GM21367 (cell line): ENCODE data around the gene WHRN.

ENCODE experiments used
- ATAC-seq: cut with Tn5 transposase; IDR thresholded peaks from one replicate; pipeline ENCODE4 v1.9.1; 2021; ENCODE audit not compliant: unreplicated experiment

Gene WHRN

DNA sequence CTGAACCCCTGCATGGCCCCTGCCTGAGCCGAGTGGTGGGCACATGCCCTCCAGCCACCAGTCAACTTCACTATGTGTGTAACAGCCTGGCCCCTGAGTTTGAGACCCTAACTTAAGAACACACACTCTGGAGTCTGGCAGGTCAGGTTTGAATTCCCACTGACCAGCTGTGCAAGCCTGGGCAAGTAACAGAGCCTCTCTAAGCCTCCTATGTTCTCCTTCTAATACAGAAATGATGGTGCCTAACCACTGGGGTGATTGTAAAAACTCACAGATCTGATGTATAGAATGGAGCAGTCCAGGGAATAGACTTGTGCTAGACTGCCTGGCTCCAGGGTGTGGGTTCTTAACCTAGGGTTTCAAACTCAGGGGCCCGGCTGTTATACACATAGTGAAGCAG, 100.7 kb downstream of the WHRN start:
- no peak for ATAC-seq

DNA sequence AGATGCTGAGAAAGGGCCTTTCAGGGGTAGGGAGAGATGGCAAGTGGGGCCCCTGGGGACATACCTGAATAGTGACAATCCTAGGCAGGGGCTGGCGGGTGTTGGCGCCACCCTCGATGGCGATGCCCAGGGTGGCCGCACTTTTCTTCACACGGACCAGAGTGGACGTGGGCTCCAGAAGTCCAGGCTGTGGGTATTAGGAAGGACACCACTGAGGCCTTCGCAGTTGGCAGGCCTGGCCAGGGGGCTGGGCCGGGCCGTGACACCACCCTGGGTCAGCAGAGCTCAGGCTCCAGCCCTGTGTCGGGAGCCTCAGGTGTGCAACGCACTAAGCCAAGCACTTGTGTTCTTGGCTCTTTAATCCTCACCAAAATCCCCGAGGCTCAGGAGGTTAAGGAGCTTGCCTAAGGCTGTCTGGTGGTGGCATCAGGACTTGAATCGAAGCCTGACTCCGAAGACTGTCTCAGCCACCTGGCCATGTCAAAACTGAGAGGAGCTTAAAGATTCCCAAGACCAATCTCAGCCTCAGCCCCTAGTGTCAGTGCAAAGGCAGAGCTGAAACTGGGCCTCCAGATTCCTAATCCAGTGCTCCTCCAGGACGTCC, 102.0 kb downstream of the WHRN start:
- ATAC-seq = no peak

DNA sequence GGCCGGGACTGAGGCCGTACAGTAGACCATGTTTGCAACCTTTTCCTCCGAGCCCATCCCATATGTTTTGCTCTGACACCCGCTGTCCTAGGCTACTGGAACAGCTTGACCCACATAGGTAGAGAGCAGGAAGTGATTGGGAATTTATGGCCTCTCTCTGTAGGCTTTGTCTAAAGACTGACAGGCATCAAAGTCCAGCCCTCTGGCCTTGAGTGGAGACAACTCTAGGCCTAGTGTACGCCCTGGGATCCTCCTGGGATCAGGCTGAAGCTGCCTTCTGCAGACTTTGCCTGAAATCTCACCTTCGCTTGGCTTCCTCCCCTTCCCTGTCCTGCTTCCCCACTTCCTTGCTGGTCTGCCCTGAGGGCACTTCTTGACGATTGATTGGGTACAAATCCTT, 103.9 kb downstream of the WHRN start:
- ATAC-seq = no peak

DNA sequence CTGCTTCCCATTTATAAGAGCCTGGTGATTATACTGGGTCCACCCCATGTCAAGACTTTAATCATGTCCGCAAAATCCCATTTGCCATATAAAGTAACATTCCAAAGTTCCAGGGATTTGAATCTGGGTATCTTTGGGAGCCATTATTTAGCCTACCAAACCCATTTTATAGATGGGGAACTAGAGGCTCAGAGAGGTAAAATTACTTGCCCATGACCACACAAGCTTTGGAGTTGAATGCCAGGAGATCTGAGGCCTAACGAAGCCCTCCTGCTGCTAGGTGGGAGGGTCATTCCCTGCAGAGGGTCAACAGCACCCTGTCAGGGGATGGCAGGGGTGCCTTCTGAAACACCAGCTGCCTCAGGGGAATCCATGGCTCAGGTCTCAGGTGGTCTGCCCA, 104.5 kb downstream of the WHRN start:
- ATAC-seq = no peak

DNA sequence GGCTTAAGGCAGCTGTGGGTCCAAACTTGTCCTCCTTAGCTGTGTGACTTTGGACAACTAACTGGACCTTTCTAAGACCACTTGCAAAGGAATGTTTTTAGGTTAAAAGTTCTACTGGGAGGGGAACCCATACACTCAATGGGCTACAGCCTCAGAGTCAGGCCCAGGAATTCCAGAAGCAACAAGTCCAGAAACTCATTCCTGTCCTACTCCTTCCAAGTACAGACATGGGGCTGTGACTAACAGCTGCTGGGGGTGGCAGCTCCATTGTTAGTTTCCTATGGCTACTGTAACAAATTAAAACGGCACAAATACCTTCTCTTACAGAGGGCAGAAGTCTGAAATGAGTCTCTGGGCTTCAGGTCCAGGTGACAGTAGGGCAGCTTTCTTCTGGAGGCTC, 105.1 kb downstream of the WHRN start:
- no peak for ATAC-seq

DNA sequence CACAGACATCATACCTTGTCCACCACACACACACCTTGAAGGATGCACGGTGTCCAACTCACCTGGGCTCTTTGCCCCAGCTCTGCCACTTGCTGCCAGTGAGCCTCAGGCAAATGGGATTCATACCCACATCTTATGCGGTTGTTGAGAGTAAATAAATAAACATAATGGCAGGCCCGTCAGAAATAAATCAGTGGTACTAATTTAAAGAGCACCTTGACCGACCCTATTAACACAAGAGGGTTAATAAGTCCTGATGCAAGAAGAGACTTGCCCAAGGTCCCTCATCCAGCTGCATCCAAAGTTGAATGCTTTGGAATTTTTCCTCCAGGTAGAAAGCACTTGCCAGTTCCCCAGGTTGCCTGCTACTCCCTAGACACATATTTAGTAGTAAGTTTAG, 105.9 kb downstream of the WHRN start:
- no peak for ATAC-seq

DNA sequence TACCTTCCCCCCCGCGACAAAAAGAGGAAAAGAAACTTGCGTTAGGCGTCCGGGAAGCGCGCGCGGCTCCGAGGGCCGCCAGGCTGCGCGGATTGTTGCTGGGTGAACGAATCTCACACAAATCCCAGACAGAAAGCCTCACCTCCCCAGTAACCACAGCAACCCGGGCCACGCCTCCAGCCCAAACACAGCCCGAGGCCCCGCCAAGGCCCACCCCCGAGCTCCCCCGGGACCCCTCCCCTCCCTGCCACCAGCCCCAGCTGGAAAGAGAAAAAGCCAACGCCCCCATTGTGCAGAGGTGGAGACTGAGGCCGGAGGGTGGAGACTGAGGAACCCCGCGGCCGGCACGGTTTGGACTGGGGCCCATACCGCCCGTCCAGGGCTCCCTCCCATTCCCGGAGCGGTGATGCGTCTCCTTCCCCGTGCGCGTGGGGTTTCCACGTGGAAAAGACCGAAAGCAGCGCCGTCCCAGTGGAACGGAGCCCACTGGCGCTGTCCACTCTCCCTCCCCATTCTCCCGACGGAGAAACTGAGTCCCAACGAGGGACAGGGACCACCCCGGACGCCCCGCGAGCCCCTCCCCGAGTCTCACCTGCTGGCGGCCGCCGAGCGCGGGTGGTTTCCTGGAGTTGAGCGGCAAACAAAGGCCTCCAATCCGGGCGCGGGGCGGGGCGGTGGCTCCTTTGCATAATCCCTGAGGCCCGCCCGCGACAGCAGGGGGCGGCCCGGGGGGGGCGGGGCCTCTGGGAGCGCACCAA, 107.2 kb downstream of the WHRN start:
- peak; percentile 71 for ATAC-seq

DNA sequence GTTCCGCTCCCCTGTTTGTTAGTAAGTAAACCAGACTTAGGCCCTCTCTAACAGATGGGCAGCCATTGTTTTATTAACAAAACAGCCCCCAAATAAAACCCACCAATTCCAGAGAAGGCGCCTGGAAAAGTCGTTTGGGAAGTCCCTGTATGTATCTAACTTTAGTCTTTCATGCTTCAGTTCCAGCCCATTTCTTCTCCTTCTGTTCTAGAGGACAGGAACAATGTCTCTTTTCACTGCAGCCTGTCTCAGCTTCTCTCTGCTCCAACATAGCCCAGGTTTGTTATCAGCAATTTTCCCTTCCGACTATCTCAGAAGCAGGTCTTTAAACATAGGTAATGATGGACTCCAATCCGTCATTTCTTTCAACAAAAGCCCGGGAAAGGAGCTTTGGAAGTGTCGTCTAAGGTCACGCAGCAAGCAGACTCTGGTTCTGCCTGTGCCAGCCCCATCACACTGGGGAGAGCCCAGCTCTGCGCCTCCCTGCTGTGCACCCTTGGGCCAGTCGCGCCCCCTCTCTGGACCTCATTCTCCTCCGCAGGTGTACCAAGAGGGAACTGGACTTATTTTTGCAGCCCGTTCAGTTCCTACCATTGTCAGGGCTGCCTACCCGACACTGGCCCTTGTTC, 107.9 kb downstream of the WHRN start:
- ATAC-seq = no peak

DNA sequence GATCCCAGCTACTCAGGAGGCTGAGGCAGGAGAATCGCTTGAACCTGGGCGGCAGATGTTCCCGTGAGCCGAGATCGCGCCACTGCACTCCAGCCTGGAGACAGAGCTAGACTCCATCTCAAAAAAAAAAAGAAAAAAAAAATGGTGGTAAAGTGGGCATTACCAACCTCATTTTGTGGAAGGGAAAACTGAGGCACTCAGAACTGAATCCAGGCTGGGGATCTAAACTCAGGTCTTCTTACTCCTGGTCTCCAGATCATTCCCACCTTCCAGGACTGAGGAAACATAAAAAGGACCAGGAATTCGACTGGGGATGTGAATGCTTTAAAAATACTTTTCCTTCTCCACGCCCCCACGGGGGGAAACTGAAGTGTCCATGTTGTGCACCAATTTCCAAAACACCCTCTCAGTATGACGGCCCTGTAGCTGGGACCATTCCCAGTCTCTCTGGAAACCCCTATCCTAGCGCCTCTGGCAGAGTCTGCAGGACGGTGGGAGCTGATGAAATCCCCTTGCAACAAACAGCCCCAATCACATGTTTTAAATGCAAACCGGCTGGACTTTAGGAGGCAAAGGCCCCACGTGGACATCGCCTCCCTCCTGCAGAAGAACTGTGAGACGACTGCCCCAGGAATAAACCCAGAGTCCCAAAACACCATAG, 108.6 kb downstream of the WHRN start:
- ATAC-seq = no peak

DNA sequence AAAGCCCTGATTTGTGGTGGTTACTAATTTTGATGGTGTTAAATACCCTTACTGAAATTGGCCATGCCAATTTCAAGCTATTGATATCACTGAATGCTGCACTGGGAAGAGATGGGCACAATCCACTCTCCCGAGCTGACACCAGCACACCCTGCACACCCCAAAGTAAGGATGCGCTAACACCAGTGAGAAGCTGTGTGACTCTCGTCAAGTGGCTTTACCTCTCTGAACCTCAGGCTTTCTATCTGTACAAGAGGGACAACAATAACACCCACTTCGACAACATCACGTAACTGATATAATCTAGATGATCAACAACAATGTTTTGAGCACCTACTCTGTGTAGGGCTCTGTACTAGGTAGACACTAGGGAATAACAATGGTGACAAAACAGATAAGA, 109.5 kb downstream of the WHRN start:
- no peak for ATAC-seq

DNA sequence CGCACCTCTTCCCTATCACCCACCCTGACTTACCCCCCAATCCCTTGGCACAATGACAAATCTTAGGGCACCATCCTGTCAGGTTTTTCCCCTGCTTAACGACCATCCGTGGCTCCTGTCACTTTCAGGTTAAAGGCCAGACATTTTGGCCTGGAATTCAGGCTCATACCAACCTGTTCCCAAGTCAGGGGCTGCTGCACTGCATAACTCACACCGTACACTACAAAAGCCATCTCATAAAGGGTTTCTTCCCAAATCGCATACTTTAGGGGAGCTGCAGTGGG, 110.0 kb downstream of the WHRN start:
- ATAC-seq = no peak

DNA sequence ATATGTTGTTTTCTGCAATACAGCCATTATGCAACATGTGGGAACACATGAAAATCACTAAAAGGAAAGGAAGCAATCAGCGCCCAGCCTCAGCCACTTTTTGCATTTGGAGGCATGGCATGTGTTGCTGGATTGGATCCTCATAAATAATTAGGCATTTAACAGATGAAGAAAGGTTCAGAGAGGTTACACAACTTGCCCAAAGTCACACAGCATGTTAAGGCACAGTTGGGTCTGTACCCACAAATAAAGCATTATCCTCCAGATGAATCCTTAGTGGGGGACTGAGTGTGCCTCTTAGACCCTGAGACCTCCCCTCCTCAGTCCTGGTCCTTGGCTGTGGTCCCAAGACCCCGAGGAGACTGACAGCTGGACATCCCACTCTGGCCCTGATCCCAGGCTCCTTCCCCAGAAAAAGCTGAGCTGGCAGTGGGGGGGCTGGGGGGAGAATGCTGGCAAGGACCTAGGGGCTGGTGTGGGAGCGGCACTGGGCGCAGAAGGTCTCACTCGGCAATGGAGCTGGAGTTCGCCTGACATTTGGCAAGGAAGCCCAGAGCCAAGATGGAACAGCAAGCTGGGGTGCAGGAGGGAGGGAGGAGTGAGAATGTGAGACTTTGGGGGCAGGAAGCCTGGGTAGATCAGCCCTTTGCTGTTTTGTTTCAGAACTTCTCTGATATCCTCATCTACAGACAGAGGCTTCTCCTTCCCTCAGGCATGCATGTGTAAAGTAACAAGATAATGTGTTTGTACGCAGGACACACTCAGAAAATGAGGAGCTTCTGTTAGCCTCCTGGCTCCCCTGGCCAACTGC, 110.5 kb downstream of the WHRN start:
- ATAC-seq = no peak

DNA sequence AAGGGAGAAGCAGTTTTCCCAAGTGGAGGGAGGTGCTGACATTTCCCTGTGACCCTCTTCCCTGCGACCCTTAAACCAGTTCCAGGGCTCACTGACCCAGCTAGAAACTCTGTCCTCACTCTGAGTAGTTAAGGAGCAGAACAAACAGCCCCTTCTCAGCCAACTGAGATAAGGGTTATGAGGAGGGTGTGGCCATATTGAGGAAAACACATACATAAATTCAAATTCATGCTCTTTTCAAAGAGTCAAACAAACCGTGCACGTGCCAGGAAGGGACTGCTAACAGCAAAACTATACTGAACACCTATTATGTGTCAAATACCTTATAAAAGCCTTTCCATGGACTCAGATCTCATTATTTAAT, 112.5 kb downstream of the WHRN start:
- ATAC-seq = no peak

DNA sequence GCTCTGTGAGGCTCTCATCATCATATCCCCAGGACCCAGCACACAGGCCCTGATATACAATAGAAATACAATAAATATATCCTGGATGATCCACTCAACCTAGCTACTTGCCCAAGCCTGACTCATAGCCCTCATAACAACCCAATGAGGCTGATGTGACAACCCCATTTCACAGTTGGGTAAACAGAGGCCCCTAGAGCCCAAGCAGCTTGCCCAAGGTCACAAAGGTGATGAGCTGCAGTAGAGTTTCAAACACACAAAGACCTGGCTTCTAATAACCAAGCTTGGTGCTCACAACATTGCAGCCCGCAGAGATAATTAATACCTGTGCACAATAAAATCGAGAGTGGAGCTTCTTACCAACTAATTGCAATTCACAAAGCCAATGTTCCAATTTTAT, 114.3 kb downstream of the WHRN start:
- no peak for ATAC-seq

DNA sequence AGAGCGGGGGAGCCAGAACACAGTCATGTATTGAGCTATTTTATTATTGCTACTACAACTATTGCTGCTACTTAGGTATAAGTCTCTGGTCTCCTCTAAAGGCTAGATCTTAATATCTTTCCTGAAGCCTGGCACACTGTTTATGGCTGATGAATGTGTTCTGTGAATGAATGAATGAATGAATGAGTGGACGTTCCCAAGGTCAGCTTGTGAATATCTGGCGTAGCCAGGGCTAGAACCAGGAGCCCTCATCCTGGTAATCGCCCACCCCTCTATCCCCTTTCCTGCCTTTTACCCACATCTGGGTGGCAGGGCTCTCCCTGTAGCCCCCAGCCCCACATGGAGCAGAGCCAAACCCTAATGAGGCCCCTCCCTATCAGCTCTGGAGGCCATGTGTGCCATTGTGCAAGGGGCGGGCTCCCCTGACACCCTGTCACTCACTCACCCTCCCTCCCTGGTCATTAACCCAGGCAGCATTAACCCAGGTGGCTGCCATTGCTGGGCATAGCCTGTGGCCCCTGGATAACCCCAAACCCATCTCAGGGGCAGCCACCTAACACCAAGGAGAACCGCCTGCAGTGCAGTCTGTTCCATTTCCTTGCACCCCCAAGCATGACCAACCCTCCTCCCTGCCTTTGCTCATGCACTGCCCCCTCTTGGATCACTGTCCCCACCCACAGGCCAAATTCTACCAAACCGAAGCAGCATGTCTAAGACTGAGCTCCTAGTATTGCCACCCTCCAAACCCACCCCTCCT, 115.5 kb downstream of the WHRN start:
- no peak for ATAC-seq

DNA sequence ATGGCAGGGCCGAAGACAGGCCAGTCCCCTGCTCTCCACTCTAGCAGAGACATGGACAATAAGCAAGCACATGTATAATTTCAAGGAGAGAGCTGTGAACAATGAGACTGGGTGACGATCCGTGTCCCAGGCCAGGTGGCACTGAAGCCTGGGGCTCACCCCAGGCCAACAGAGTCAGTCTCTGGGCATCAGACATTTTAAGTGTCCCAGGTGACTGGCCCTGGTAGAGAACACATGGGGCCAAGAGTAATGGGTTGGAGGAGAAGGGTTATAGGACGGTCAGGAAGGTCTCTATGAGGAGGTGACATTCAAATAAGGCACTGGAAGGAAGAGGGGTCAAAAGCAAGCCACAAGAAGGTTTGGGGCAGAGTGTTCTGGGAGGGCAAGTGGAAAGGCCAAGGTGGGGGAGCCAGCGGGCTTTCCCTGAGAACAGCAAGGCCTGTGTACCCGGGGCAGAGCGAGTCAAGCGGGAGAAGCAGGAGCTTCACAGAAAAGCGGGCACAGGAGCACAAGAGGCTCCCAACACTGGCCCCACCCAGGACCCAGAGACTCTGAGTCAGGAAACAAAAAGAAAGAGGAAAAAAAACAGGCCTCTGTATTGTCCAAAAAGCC, 116.4 kb downstream of the WHRN start:
- ATAC-seq = no peak

DNA sequence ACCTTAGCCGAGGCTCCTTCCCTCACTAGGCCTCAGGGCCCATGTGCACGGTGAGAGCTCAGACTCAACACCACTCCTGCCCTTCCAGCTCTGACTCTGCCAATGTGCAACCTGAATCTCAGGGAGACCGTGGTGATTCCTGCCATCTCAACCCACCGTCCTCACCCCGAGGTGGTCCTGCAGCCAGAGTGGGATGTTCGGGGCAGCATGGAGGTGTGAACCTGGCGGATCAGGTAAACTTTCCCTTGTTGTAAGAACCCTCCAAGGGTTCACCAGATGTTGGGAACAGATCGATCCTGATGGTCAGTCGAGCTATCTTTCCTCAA, 117.0 kb downstream of the WHRN start:
- ATAC-seq = no peak

DNA sequence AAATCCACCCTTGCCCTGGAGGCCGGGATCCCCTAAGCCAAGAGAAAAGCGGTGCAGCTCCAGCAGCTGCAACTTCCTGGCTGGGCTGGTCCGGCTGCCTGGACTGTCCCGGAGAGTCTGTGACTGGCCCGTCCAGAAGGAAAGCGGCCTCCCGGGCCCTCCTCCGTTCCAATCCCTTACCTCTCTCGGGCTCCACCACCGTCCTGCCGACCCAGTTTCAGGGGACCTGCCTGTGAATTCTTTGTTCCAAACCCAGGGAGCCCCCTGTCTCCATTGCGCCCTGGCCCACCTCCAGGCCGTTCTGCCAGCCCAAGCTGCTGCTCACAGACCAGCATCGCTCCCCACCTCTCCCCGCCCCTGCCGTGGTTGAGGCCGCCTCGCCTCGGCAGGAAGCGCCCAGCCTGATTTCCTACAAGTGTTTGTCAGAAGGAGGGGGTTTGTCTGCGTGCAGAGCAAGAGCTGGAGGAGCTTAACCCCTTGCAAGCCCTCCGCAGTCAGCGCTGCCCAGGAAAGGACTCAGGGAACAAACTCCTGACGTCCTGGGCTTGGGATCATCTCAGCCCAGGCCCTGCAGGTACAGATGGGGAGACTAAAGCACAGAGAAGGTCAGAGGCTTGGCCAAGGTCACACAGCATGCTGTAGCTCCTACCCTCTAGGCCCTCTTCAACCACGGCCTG, 117.5 kb downstream of the WHRN start, which contains the start of gene AKNA:
Gene AKNA, minus strand, starts transcription at position 303 of the 677 bp plus-strand sequence. CDS start 6,649 bp downstream, outside the sequence.
- peak; percentile 12 for ATAC-seq

DNA sequence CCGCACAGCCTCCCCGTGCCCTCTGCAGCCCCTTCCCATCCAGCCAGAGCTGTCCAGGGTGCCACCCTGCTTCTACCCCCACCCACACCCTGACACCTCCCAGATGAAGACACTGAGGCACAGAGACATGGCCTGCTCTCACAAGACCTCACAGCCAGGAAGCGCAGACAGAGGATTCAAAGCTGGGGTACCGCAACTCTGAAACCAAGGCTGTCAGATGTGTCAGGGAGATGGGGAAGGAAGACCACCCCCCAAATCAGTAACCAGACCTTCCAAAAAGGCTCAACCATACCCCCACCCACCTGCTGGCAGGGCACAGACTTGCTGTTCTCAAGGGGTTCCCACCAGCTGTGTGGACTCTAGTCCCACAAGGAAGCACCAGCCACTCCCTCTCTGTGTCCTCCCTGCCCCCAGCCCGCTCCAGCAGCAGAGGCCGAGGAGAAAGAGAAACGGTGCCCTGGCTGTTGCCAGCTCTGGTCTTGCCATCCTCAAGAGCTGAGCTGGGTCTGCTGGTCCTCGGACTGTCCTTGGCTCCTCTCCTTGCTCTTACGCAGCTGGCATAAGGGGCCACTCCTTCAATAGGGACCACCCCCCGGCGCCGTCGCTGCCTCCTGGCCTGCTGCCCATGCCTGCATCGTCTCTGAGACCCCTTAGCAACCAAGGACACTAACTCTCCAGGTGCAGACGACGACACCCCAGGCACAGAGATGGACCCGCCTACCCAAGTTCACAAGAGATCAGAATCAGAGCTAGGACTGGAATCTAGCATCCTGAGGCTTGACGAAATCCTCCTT, 118.2 kb downstream of the WHRN start:
- no peak for ATAC-seq
